Fibroblast of pulmonary artery (primary cell): ENCODE data around the gene SEC63.
A peak's percentile ranks its signal among the peaks of the same experiment; 100 is the strongest.
"Not testable (repeated sequence)": the region's sequence is repeated elsewhere in the genome, so short reads cannot be mapped to it uniquely, and the experiment has no call there.

Experiments used
- DNase-seq: peaks from one replicate; pipeline ENCODE4 v3.0.0-alpha.2; 2010; ENCODE audit warnings: low read depth
- H3K4me3 ChIP-seq: replicated peaks from 2 replicates; pipeline ENCODE4 v1.5.1; 2011; ENCODE audit warnings: low read depth, mild to moderate bottlenecking, control low read depth, low read length, moderate library complexity
- TF ChIP-seq, protein P1 (sequence below): IDR thresholded peaks from 2 replicates; pipeline ENCODE4 v1.5.1; 2011; ENCODE audit warnings: mild to moderate bottlenecking, control low read depth, low read length, inconsistent platforms; ENCODE audit errors: missing control alignments

Gene SEC63

DNA sequence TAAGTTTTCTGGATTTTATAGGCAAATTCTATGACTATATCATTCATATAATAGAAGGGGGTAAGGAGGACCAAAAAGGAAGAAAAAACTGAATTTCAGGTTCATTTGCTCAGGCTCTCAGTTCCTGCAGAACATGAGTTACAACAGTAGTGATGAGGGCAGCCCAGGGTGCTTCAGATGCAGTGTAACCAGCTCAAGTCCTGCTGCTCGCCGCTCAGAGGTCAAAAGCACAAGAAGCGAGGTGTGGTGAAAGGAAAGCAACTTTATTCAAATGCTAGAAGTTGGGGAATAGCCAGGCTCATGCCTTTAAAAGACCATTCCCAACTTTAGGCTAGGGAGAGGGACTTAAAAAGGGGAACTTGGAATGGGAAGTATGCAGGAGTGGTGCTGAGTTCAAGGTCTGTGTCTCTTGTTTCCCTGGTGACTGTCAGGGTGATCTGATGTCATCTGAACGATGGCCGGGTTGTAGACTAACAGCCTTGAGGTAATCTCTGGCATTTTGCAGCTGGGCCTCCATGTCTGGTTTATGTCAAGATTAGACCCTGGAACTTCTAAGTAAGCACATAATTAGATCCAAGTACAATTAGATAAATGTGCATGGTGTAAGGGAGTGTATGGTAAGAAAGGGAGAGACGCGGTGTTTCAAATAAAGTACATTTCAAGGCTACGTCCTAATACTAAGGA lies 14.5 kb upstream of the SEC63 start:
- peak; percentile 10 for DNase-seq
- H3K4me3 ChIP-seq = no peak overlapping the region
- TF ChIP-seq, protein P1, sequence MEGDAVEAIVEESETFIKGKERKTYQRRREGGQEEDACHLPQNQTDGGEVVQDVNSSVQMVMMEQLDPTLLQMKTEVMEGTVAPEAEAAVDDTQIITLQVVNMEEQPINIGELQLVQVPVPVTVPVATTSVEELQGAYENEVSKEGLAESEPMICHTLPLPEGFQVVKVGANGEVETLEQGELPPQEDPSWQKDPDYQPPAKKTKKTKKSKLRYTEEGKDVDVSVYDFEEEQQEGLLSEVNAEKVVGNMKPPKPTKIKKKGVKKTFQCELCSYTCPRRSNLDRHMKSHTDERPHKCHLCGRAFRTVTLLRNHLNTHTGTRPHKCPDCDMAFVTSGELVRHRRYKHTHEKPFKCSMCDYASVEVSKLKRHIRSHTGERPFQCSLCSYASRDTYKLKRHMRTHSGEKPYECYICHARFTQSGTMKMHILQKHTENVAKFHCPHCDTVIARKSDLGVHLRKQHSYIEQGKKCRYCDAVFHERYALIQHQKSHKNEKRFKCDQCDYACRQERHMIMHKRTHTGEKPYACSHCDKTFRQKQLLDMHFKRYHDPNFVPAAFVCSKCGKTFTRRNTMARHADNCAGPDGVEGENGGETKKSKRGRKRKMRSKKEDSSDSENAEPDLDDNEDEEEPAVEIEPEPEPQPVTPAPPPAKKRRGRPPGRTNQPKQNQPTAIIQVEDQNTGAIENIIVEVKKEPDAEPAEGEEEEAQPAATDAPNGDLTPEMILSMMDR = no peak

DNA sequence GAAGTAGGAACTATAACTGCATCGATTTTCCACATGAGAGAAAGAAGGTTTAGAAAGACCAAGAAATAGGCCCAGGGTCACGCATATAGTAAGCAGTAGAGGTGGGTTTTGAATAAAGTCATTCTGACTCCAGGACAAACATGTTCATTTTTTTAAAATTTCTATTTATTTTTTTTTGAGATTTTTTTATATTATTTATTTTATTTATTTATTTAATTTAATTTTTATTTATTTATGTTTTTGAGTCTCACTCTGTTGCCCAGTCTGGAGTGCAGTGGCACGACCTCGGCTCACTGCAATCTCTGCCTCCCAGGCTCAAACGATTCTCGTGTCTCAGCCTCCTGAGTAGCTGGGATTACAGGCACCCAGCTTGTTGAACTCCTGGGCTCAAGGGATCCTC lies 13.2 kb upstream of the SEC63 start:
- DNase-seq = no peak
- TF ChIP-seq, protein P1 = no peak
- no peak overlapping the region for H3K4me3 ChIP-seq

DNA sequence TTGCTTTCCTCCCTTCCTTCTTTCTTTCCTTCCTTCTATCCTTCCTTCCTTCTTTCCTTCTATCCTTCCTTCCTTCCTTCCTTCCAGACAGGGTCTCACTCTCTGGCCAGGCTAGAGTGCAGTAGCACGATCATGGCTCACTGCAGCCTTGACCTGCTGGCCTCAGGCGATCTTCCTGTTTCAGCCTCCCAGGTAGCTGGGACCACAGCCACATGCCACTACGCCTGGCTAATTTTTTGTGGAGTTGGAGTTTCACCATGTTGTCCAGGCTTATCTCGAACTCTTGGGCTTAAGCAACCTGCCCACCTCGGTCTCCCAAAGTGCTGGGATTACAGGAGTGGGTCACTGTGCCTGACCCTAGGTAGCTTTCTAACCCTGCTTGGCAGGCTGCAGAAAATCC lies 12.2 kb upstream of the SEC63 start:
- no peak overlapping the region for H3K4me3 ChIP-seq
- no peak for DNase-seq
- TF ChIP-seq, protein P1 = no peak

DNA sequence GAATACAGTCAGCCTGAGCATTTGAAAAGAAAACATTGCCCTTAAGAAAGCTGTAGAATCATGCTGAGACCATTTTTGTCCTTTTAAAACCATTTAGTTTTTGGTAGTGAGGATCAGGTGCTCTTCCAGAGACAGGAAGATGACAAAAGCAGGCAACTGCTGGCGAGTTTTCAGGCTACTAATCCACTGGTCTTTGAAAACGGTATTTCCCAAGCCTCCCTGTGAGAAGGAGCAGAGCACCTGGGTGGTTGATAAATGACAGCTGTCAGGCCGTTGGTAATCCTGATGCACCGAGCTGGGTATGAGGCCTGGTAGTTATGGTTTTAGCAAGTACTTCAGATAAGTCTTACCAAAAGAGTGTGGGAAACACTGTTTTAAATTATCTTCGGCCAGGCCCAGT lies 10.1 kb upstream of the SEC63 start:
- H3K4me3 ChIP-seq = no peak overlapping the region
- TF ChIP-seq, protein P1 = no peak
- DNase-seq = no peak

DNA sequence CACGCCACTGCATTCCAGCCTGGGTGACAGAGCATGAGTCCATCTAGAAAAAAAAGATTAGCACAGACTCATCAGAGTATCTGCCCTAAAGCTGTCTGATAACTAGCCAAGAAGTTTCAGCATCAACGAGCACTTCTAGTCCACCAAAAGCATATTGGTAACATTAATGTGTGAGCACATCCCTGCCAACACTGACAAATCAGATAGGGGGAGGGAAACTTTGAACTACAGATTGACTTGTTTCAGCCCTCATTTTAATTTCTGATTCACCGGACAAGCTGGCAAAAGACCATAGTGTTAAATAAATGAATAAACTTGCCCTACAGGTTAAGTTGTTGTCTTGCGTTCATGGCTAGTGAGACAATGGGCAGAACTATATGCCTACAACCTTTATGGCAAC lies 7.7 kb upstream of the SEC63 start:
- TF ChIP-seq, protein P1 = no peak
- peak; percentile 6 for DNase-seq
- no peak overlapping the region for H3K4me3 ChIP-seq

DNA sequence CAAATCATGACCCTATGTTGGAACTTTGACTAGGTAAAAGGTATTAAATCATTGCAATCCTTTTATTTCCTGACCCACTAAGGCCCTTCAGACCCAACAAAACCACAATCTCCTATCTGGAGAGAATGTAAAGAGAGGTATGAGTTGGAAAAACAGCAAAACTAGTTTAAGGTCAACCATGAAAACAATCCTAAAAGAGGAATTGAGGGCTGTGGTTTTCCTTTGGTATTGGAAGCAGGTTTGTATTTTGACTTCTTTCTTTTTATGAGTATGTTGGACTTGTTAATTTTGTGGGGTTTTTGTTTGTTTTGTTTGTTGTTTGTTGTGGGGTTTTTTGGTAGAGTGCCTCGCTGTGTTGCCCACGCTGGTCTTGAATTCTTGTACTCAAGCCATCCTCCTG lies 4.7 kb upstream of the SEC63 start:
- TF ChIP-seq, protein P1 = no peak
- DNase-seq = no peak
- H3K4me3 ChIP-seq = no peak overlapping the region

DNA sequence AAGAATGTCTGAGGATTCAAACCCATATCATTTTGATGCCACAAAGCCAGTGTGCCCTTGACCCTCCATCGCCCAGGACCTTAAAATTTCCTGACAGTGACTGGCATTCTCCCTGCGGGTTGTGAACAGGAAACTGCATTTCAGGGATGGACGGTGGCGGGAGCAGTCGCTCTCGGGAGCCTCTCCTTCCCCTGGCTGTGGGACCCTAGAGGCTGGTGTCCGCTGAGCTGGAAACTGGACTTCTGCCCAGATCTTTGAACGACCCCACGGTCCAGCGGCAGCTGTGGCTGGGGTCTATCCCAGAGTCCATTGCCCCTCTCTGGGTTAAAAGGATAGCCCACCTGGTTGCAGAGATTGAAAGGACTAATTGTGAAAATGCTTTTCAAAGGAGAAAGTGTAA lies 1.4 kb upstream of the SEC63 start:
- no peak for DNase-seq
- no peak overlapping the region for H3K4me3 ChIP-seq
- TF ChIP-seq, protein P1 = no peak

DNA sequence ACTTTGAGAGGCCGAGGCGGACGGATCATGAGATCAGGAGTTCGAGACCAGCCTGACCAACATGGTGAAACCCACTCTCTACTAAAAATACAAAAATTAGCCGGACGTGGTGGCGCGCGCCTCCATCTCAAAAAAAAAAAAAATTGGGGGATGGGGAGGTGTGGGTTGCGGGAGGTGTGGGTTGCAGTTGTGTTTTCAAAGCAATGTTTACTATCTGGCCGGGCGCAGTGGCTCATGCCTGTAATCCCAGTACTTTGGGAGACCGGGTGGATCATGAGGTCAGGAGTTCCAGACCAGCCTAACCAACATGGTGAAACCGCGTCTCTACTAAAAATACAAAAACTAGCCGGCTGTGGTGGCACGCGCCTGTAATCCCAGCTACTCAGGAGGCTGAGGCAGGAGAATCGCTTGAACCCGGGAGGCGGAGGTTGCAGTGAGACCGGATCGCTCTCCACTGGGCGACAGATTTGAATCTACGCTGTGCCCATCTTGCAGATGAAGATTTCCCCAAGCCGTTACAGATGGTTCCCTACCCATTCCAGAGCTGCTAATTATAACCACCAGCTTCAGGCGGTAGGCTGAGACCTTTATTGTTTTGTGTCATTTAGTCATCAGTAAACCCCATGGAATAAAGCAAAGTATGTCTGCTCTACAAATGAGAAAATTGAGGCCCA lies 818 bp upstream of the SEC63 start:
- H3K4me3 ChIP-seq = peak overlapping the region; percentile 62
- DNase-seq = not testable (repeated sequence)
